GM12872 (cell line): Measurements from ENCODE around the gene SLC24A3.

Experiments used
- TF ChIP-seq, protein P1 (sequence below): IDR thresholded peaks from 3 replicates; pipeline ENCODE4 v1.5.1; 2011; ENCODE audit warnings: low read depth, mild to moderate bottlenecking, low read length, moderate library complexity; ENCODE audit not compliant: insufficient read depth

SLC24A3 gene

DNA sequence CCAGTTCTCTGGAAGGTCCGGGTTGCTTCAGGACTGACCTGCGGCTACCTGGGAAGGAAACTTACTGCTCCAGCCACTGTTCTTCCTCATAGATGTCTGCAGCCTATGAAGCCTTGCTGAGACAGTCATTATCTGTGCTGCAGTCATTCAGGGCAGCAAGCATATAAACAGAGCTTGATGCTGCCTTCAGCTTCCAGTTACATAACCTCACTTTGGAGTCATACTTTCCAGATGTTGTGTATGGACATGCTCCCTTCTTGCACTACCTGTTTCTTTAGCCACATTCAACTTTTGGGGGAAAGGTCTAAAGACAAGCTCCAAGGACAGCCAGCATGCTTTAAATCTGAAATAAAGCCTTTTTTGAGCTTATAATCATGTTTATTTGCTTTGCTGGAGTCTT is 98.1 kb downstream of the SLC24A3 start:
- TF ChIP-seq, protein P1, sequence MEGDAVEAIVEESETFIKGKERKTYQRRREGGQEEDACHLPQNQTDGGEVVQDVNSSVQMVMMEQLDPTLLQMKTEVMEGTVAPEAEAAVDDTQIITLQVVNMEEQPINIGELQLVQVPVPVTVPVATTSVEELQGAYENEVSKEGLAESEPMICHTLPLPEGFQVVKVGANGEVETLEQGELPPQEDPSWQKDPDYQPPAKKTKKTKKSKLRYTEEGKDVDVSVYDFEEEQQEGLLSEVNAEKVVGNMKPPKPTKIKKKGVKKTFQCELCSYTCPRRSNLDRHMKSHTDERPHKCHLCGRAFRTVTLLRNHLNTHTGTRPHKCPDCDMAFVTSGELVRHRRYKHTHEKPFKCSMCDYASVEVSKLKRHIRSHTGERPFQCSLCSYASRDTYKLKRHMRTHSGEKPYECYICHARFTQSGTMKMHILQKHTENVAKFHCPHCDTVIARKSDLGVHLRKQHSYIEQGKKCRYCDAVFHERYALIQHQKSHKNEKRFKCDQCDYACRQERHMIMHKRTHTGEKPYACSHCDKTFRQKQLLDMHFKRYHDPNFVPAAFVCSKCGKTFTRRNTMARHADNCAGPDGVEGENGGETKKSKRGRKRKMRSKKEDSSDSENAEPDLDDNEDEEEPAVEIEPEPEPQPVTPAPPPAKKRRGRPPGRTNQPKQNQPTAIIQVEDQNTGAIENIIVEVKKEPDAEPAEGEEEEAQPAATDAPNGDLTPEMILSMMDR = no peak

DNA sequence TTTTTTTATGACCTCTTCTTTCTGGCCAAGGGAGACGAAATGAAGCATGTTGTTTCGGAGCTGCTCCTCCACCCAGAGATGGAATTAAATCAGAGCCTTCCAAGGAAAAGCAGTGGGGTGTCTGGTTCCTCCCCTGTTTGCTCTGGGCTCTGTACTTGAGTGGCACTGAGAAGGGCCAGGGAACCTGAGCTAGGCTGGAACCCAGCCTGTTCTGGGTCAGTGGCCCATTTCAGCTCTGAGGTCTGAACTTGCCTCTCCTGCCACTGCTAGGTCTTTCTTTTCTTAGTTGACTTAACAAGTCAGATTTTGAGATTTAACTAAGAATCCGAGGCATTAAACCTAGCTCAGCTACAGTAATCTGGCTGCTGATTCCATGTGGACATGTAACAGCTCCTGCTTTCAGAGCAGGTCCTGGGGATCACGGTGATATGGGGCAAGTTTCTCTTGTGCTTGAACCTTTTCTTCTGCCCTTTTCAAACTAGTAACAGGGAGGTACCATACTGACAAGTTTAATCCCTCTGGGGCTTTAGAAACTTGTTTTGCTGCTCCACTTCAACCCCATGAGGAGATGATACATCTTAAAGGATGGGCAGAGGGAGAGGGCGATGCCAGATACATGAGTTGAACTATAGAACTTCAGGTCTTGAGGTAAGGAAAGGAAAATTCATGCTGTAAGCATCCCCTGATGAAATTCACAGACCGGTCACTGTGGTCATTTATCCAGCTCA is 101.1 kb downstream of the SLC24A3 start:
- TF ChIP-seq, protein P1 = no peak

DNA sequence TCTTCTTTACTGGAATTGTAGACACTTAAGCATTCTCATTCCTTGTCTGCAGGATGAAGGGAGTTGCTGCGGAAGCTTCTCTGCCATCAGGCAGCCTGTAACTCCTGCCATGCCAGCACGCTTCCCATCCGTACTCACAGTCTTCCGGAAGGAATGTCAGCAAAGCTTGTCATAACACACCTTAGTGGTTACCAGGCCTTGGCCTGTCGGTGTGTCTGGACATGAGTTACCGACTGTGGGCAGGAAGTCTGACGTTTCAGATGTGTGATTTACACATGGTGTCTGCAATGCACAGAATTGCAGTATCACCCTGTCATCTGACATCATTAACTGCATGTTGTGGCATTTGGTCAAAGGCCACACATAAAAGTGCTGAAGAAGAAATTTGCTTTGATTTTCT is 102.2 kb downstream of the SLC24A3 start:
- TF ChIP-seq, protein P1 = no peak

DNA sequence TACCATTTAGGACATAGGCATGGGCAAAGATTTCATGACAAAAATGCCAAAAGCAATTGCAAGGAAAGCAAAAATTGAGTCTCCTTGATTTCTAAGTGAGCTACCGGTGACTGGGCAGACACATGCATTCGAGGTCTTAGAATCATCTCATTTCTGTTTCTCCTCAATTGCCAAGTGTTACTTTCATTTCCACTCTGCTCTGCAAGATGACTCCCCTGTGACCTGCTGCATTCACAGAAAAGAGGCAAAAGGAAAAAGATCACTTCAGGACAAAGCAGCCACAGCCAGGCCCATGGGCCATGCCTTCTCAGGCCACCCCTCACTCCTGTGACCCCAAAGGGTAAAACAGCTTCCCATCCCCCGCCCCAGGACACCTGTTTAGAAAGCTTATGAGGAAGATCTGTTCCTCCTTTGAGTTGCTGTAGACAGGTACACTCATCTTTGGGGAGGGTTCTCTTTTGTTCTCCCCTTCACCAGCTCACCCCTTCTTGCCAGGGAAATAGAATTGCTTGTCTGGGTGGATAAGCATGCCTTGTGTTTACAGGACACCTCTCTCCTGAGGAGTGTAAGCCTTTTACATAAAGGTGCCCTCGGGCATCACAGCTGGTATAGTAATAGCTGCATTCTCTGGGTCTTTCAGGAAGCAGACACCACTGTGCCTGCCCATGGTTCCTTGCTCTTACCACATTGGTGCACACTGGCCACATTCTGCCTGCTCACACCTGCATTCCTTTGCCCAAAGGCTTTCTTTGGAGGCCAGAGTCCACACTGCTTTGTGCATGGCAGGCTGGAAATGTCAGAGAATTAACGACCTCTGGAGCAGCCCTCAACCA is 105.0 kb downstream of the SLC24A3 start:
- TF ChIP-seq, protein P1 = no peak

DNA sequence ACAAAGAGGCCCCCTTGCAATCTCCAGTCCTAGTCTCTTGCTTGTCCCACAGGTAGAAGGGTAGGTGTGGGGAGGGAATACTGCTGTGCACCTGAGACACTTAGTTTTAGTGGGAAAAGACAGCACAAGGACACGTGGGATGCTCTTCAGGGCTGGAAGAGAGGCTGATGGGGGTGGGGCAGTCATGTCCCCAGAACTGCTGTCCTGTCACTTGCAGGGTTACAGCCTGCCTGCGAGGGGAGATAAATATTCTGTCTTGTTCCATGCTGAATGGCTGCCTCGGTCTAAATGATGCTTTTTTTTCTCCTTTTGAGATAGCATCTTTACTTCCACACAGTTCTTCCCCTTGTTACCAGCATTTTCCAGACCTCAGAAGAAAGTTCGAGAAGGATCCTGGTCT is 106.2 kb downstream of the SLC24A3 start:
- TF ChIP-seq, protein P1 = no peak

DNA sequence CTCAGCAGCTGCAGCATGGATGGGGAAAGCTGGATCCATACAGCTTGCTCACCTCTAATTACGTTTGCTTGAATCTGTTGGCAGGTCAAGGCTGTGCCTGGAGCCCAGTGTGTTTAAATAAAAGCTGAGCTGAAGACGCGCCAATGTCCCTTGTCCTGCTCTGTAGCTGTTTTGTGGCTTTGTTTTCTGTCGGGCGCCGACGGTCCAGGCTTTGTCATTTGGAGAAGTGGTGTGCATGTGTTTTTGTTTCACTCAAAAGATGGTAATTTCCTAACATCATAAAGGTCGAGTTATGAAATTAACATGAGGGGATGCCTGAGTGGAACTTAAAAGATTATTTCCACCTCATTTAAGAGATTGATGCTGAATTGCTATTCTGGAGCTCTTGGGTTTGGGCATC is 107.6 kb downstream of the SLC24A3 start:
- TF ChIP-seq, protein P1 = no peak

DNA sequence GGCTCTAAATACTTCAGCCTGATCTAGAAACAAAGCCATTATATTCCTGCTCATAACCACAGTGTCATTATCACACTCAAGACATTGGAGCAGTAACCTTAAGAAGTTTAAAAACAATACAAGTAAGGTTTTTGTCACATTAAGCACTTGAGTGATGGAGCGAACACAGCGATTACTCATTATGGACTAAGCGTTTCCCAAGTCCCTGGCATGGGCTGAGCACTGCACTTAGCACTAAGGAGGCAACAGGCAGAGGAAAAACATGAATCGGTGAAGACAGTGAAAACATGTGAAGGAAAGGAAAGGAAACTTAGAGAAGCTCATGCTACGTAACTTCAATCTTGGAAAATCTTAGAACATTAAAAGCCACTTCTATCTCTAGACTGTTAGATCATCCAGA is 108.7 kb downstream of the SLC24A3 start:
- TF ChIP-seq, protein P1 = no peak
